GM08714 (cell line): ENCODE data around the gene PLEKHA8.

Experiments used
- H3K4me3 ChIP-seq: fragments of 200-500 bp; sonication (Bioruptor generic); 2 replicates; pipeline ENCODE4 v1.5.1; 2014; ENCODE audit warnings: mild to moderate bottlenecking, low read length, inconsistent platforms
- ZNF274 ChIP-seq: IDR thresholded peaks from 2 replicates; pipeline ENCODE4 v1.6.1; 2012; ENCODE audit warnings: mild to moderate bottlenecking, low read depth, low read length

Gene PLEKHA8

GRCh38 chr7:30166841-30167235 lies 138.6 kb downstream of the PLEKHA8 start:
- TF ChIP-seq ZNF274: no peak

GRCh38 chr7:30167901-30168300 lies 139.7 kb downstream of the PLEKHA8 start:
- no peak overlapping the region for H3K4me3 ChIP-seq
- TF ChIP-seq ZNF274: no peak

More at GRCh38 chr7:30166841-30167235, 138.6 kb downstream of the PLEKHA8 start:
- no peak overlapping the region for H3K4me3 ChIP-seq

DNA sequence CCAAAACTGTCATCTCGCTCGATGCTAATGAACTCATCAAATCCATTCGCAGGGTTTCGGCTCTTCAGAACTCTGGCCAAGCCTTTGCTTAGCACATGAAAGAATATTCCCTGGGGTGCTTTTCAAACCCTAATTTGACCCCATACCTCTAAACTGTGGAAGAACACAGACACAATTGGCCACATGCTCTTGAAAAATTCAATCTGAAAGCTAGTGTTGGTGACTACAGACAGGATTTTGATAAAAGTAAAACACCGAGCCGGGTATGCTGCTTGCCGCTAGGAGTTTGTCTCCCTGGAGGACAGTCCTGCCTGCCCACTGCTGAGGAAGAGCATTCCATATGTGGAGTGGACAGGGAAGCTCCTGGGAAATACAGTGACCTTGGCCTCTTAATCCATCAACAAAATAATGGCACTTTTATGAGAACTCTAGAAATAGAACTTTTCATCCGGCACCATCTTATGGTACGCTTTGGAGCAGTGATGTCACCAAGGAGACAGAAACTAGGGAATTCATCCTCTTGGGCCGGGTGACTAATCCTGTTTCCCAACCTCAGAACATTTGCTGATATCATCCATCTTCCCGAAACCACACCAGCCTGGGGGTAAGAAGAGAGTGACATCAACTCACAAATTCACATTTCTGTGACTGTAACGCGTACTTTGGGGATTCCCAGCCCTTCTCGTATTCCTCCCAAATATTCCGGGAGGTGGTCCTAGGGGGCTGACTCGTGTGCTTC lies 140.8 kb downstream of the PLEKHA8 start:
- H3K4me3 ChIP-seq: no peak overlapping the region
- no peak for TF ChIP-seq ZNF274

- TF ChIP-seq ZNF274: no peak
Measured at GRCh38 chr7:30169579-30169978, 141.4 kb downstream of the PLEKHA8 start.

DNA sequence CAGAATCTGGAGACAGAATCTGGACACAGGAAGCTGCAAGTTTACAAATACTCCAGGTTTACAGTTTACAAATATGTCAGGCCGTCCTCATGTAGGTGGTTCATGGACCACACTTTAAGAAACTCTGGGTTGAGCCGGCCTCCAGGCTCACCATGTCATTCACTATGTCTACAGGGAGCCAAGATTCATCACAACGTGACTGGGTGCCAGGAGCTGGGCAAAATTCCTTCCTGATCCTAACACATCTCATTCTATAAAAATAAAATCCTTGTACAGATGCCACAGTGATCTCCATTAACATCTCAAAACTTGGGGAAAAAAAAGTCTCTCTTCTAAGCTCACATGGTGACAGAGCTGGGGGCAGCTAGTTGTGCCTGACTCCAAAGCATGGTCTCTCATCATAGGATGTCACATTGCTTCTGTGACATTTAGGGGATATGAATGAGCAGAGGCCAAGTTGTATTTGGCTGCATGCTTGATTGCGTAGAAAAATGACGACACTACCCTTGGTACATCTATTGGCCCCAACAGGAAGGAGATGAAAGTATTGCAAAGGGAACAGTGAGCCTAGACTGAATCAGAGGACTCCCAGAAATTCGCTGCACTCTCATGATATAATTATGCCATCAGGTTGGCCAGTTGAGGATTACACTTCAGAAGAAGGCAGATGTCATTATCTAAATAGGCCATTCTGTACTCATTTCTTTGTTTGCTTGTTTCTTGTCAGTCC lies 142.4 kb downstream of the PLEKHA8 start:
- no peak overlapping the region for H3K4me3 ChIP-seq
- TF ChIP-seq ZNF274: no peak

More at GRCh38 chr7:30169579-30169978, 141.4 kb downstream of the PLEKHA8 start:
- H3K4me3 ChIP-seq: no peak overlapping the region

DNA sequence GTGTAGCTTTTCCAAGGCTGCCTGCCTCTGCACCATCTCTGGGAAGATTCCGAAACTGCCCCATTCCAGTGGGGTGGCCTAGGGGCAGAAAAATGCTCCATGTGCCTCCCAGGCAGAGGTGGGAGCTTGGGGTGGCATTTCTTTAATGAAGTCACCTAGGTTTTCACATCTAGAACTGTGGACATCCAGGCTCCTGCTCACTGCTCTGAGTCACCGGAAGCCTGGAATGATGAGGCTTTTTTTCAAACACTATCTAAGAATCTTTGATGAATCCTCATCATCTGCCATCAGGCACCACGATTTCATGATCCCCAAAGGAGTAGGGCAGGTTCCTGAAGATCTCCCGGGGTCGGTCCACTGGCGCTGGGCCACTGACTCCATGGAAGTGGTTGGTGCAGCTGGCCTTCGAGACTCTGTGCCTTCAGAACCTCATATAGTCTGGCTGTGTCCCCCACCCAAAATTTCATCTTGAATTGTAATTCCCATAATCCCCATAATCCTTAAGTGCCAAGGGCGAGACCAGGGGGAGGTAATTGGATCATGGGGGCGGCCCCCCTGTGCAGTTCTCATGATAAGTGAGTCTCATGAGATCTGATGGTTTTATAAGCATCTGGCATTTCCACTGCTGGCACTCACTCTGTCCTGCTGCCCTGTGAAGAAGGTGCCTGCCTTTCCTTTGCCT lies 143.7 kb downstream of the PLEKHA8 start:
- TF ChIP-seq ZNF274: no peak
- no peak overlapping the region for H3K4me3 ChIP-seq

DNA sequence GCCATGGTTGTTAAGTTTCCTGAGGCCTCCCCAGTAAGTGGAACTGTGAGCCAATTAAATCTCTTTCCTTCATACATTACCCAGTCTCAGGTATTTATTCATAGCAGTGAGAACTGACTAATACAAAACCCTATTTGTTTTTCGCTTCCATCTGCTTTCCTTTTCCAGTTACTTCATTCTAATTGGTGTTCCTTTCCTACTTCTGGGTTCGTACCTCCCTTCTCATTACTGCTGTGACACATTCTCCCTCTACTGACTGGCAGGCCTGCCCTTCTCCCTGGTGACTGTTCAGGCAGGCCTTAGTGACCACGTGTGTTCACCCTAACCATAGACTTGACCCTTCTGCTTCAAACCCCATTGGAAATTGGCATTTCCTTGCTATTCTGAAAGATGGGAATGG lies 144.2 kb downstream of the PLEKHA8 start:
- no peak overlapping the region for H3K4me3 ChIP-seq
- TF ChIP-seq ZNF274: no peak

GRCh38 chr7:30173058-30173897 lies 145.1 kb downstream of the PLEKHA8 start:
- TF ChIP-seq ZNF274: no peak
- no peak overlapping the region for H3K4me3 ChIP-seq

DNA sequence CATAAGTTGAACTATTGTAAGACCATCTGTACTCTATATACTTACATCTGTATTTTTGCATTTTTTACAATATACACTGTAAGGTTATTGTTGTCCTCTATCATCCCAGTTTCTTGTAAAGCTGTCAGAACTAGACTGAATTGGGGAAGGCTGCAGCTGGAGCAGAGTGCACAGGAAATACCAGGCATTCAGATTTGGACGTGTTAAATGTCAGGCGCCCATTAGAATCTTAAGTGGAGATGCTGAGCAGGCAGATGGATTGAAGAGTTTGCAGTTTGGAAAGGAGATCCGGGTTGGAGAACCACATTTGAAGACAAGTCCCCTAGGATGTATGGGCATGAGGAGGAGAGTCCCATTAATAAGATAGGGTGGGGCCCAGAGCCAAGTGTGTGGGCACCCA lies 147.0 kb downstream of the PLEKHA8 start:
- H3K4me3 ChIP-seq: no peak overlapping the region
- no peak for TF ChIP-seq ZNF274

DNA sequence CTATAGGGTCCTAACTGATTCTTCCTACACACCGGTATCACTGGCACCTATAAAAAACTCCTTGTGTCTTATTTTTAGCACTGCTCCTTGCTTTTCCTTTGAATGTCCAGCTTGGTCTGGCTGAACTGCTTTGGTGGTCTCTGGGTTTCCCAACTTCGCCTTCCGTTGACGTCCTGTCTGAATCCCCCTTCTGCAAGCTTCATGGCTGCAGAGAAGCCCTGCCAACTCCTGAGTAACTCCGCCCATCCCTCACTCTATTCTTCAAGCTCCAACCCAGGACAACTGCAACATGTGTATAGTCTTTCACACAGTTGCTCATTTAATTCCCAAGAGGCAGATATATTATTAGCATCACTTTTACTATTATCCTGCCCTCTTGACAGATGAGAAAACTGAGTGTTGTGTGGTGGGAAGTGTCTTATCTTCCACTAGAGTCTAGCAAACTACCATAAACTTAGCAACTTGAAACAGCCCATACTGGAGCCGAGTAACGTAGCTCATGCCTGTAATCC lies 147.5 kb downstream of the PLEKHA8 start:
- no peak for TF ChIP-seq ZNF274

DNA sequence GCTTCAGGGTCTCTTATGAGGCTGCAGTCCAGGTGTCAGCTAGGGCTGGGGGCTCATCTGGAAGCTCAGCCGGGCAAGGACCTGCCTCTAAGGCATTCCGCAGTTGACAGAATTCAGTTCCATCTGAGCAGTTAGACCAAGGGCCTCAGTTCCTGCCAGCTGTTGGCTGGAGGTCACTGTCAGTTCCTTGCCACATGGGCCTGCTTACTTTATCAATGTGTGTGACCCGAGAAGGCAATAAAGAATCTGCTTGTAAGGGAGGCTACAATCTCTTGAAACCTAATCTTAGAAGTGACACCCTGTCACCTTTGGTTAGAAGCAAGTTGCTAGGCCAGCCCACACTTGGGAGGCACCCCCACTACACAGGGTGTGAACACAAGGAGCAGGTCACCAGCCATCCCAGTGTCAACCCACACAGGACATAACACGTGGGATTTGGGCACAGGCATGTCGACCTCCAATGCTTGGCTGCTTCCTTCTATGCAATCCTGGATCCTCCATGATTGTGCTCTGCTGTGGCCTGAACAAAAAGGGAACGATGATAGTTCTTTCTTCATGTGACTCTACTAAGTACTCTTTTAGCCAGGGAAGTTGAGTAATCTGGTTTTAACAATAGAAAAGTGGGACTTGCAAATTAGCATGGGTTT lies 148.4 kb downstream of the PLEKHA8 start:
- no peak for TF ChIP-seq ZNF274

More for the DNA sequence above, 147.5 kb downstream of the PLEKHA8 start:
- no peak overlapping the region for H3K4me3 ChIP-seq

DNA sequence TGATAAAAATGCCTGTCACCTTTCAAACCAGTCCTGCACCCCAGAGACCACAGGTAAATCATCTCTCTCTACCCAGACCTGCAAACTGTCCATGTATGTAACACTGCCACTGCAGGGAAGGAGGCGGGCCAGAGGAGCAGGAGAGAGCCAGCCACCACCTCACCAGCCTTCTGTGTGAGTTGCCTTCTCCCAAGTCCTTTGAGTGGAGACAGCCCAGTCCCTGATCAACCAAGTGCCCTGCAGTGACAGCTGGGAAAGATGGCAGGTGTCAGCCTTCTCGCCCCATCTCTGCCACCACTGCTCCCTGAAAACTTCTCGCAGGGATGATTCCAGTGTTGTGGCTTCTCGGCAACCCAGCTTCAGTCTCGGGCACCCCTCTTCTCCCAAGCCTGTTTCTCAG lies 149.0 kb downstream of the PLEKHA8 start:
- no peak overlapping the region for H3K4me3 ChIP-seq
- TF ChIP-seq ZNF274: no peak

More for the DNA sequence above, 148.4 kb downstream of the PLEKHA8 start:
- no peak overlapping the region for H3K4me3 ChIP-seq

GRCh38 chr7:30177965-30178364 lies 149.8 kb downstream of the PLEKHA8 start:
- no peak overlapping the region for H3K4me3 ChIP-seq
- TF ChIP-seq ZNF274: no peak
